ENCODE results near the gene ATE1. TPM values are rescaled to one million over a fixed set of nuclear protein-coding genes. Genes with fewer than 3 reads are reported as not detected.
"Not testable (repeated sequence)": the region's sequence is repeated elsewhere in the genome, so short reads cannot be mapped to it uniquely, and the experiment has no call there.

Gene ATE1
- total and polyA plus RNA-seq, 4 donors: 8.3 to 30.0 (median 17.8) TPM

- WGBS, 2 donors: 79 to 80% methylated on average over 3 of the region's 3 CpGs
- no peak for ATAC-seq (ENCODE audit: low FRiP score)
- H3K36me3 ChIP-seq (ENCODE audit: control insufficient read depth in 1 of 2, insufficient read depth in 2 of 2, low read length in 1 of 2): no peaks in the 10 kb centered on the region
- no peak overlapping the region for H3K27ac ChIP-seq (ENCODE audit: low read depth in 1 of 2, low read length in 2 of 2)
- no peak for DNase-seq
- no peaks in the 10 kb centered on the region for H3K9me3 ChIP-seq (ENCODE audit: control insufficient read depth, low read length)
- peaks cover 3% of the 10 kb centered on the region in 2 donors for H3K4me1 ChIP-seq (ENCODE audit: control insufficient read depth in 1 of 2, insufficient read depth in 2 of 2, low read length in 2 of 2)
- H3K27me3 ChIP-seq (ENCODE audit: control insufficient read depth in 1 of 2, insufficient read depth in 2 of 2, low read length in 1 of 2): no peaks in the 10 kb centered on the region
- H3K4me3 ChIP-seq (ENCODE audit: low read length in 2 of 2): no peak overlapping the region
- intact Hi-C loops (cut with DNase I): no loop called here
Observed at GRCh38 chr10:121941532-121941931, 13.7 kb upstream of the ATE1 start.

DNA sequence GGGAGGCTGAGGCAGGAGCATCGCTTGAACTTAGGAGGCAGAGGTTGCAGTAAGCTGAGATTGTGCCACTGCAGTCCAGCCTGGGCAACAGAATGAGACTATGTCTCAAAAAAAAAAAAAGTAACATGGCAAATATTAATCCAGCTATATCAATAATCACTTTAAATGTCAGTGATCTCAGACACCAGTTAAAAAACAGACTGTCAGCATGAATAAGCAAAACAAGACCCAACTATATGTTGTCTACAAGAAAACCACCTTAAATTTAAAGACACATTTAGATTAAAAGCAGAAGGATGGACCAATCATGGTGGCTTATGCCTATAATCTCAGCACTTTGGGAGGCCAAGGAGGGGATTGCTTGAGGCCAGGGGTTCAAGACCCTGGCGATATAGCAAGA, 8.5 kb upstream of the ATE1 start:
- no peaks in the 10 kb centered on the region for H3K27me3 ChIP-seq (ENCODE audit: control insufficient read depth in 1 of 2, insufficient read depth in 2 of 2, low read length in 1 of 2)
- H3K36me3 ChIP-seq (ENCODE audit: control insufficient read depth in 1 of 2, insufficient read depth in 2 of 2, low read length in 1 of 2): no peaks in the 10 kb centered on the region
- H3K27ac ChIP-seq (ENCODE audit: low read depth in 1 of 2, low read length in 2 of 2): no peak overlapping the region
- intact Hi-C loops (cut with DNase I): no loop called here
- H3K4me1 ChIP-seq (ENCODE audit: control insufficient read depth in 1 of 2, insufficient read depth in 2 of 2, low read length in 2 of 2): no peaks in the 10 kb centered on the region
- H3K4me3 ChIP-seq (ENCODE audit: low read length in 2 of 2): no peak overlapping the region
- no peaks in the 10 kb centered on the region for H3K9me3 ChIP-seq (ENCODE audit: control insufficient read depth, low read length)
- WGBS, 2 donors: 96 to 98% methylated on average over 2 of the region's 2 CpGs
- ATAC-seq (ENCODE audit: low FRiP score) (no peak), DNase-seq (no peak)

- Histone ChIP-seq H3K4me1 (ENCODE audit: control insufficient read depth in 1 of 2, insufficient read depth in 2 of 2, low read length in 2 of 2) (no peaks in the 10 kb centered on the region), H3K27me3 (ENCODE audit: control insufficient read depth in 1 of 2, insufficient read depth in 2 of 2, low read length in 1 of 2) (no peaks in the 10 kb centered on the region), H3K36me3 (ENCODE audit: control insufficient read depth in 1 of 2, insufficient read depth in 2 of 2, low read length in 1 of 2) (no peaks in the 10 kb centered on the region), H3K27ac (ENCODE audit: low read depth in 1 of 2, low read length in 2 of 2) (no peak overlapping the region), H3K4me3 (ENCODE audit: low read length in 2 of 2) (no peak overlapping the region), H3K9me3 (ENCODE audit: control insufficient read depth, low read length) (no peaks in the 10 kb centered on the region)
- DNase-seq: no peak
- intact Hi-C loops (cut with DNase I): no loop called here
- no peak for ATAC-seq (ENCODE audit: low FRiP score)
- WGBS, 2 donors: 41 to 42% methylated on average over 7 of the region's 7 CpGs
Observed at GRCh38 chr10:121935702-121936101, 7.9 kb upstream of the ATE1 start.

DNA sequence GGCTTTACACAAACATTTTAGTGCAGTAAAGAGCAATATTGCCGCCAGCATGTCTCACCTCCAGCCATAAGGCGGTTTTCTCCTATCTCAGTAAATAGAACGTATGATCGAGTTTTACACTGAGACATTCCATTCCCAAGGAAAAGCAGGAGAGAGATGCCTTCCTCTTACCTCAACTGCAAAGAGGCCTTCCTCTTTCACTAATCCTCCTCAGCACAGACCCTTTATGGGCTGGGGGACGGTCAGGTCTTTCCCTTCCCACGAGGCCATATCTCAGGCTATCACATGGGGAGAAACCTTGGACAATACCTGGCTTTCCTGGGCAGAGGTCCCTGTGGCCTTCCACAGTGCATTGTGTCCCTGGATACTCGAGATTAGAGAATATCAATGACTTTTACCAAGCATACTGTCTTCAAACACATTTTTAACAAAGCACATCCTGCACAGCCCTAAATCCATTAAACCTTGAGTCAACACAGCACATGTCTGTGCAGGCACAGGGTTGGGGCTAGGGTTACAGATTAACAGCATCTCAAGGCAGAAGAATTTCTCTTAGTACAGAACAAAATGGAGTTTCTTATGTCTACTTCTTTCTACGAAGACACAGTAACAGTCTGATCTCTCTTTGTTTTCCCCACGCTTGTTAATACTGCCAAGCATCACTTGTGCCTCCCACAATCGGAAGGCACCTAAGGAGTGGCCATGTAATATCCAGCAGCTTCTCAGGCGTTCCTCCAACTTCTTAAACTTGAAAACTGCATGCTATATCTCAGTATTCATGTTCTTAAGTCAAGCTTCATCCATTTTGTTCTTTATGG, 2.6 kb upstream of the ATE1 start:
- ATAC-seq (ENCODE audit: low FRiP score); H3K9me3 ChIP-seq (ENCODE audit: control insufficient read depth, low read length); DNase-seq; H3K27ac ChIP-seq (ENCODE audit: low read depth in 1 of 2, low read length in 2 of 2); H3K4me3 ChIP-seq (ENCODE audit: low read length in 2 of 2); H3K36me3 ChIP-seq (ENCODE audit: control insufficient read depth in 1 of 2, insufficient read depth in 2 of 2, low read length in 1 of 2); H3K4me1 ChIP-seq (ENCODE audit: control insufficient read depth in 1 of 2, insufficient read depth in 2 of 2, low read length in 2 of 2); intact Hi-C loops (cut with DNase I); H3K27me3 ChIP-seq (ENCODE audit: control insufficient read depth in 1 of 2, insufficient read depth in 2 of 2, low read length in 1 of 2): not testable (repeated sequence)
- 60 to 68% methylated on average over 11 of the region's 11 CpGs for WGBS, 2 donors

DNA sequence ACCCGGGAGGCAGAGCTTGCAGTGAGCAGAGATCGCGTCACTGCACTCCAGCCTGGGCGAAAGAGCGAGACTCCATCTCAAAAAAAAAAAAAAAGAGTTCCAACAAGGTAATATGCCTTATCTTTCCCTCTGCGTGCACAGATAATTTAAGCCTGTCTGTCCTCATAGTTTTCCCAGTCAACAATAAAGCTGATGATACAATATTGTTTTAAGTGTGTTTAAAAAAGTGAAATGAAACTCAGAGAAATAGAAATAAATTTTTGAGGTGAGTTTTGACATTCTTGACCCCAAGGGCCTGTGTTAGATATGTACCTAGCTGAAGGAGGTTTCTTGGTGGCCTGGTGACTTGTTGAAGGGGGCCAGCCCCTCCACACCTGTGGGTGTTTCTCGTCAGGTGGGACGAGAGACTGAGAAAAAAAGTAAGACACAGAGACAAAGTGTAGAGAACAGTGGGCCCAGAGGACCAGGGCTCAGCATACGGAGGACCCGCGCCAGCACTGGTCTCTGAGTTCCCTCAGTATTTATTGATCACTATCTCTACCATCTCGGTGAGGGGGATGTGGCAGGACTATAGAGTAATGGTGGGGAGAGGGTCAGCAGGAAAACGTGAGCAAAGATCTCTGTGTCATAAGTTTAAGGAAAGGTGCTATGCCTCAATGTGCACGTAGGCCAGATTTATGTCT, 1.9 kb upstream of the ATE1 start:
- H3K9me3 ChIP-seq (ENCODE audit: control insufficient read depth, low read length); H3K4me3 ChIP-seq (ENCODE audit: low read length in 2 of 2); ATAC-seq (ENCODE audit: low FRiP score); H3K4me1 ChIP-seq (ENCODE audit: control insufficient read depth in 1 of 2, insufficient read depth in 2 of 2, low read length in 2 of 2); H3K27me3 ChIP-seq (ENCODE audit: control insufficient read depth in 1 of 2, insufficient read depth in 2 of 2, low read length in 1 of 2); H3K27ac ChIP-seq (ENCODE audit: low read depth in 1 of 2, low read length in 2 of 2); DNase-seq; H3K36me3 ChIP-seq (ENCODE audit: control insufficient read depth in 1 of 2, insufficient read depth in 2 of 2, low read length in 1 of 2): not testable (repeated sequence)
- 82 to 85% methylated on average over 14 of the region's 14 CpGs for WGBS, 2 donors
- intact Hi-C loops (cut with DNase I): loop anchor here in 1 of 2 donors (2.0 to 5.0 kb wide), 3 partner anchors 45 to 183 kb away; partner anchors contain the start of gene NSMCE4A

DNA sequence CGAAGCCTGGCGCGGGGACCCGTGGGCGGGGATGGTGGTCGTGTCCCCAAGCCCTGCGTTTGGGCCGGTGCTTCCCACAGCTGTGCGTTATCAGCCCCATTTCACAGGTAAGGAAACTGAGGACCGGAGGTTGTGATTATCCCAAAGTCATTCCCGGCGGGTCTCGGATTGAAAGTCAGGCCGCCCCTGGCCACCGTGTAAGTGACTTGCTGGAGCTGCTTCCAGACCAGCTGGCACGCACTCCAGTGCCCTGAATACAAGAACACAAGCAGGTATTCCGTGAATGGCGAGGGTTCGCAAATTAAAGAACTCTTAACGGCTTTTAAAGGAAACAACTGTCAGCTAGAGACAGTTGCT, 675 bp upstream of the ATE1 start:
- 0 to 1% methylated on average over 20 of the region's 20 CpGs for whole genome bisulfite sequencing, 2 donors
- intact Hi-C loops (cut with DNase I): loop anchor here in 1 of 2 donors (2.0 to 5.0 kb wide), 3 partner anchors 46 to 184 kb away; partner anchors contain the start of gene NSMCE4A
- no peak for DNase-seq
- no peaks in the 10 kb centered on the region for H3K4me1 ChIP-seq (ENCODE audit: control insufficient read depth in 1 of 2, insufficient read depth in 2 of 2, low read length in 2 of 2)
- H3K4me3 ChIP-seq (ENCODE audit: low read length in 2 of 2): peak overlapping the region; percentile 80 to 90
- ATAC-seq (ENCODE audit: low FRiP score): no peak
- H3K9me3 ChIP-seq (ENCODE audit: control insufficient read depth, low read length): no peaks in the 10 kb centered on the region
- H3K27me3 ChIP-seq (ENCODE audit: control insufficient read depth in 1 of 2, insufficient read depth in 2 of 2, low read length in 1 of 2): no peaks in the 10 kb centered on the region
- H3K36me3 ChIP-seq (ENCODE audit: control insufficient read depth in 1 of 2, insufficient read depth in 2 of 2, low read length in 1 of 2): no peaks in the 10 kb centered on the region
- H3K27ac ChIP-seq (ENCODE audit: low read depth in 1 of 2, low read length in 2 of 2): peak overlapping the region; percentile 76 to 80

DNA sequence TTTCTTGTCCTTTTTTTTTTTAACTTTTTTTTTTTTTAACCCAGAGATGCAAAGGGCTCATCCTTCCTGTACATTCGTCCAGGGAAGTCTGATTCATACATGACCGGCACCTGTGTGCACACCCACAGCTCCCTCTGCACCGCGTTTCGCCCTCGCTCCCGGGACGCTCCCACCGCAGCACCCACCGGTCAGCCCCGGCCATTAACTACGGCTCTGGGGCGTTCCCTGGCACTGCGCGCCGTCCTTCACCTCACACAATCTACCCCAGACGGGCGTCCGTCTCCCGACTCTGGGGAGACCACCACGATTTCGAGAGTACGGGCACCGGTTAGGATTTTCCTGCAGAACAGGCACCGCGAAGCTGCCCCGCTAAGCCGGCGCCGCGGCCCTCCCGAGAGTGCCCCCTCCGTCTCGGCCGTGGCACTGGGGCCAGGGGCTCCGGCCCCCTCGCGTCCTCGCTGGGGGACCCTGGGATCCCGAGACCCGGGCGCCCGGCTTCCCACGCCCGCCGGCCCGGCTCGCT, 452 bp downstream of the ATE1 start:
- intact Hi-C loops (cut with DNase I): loop anchor here in 1 of 2 donors (5.0 kb wide), 2 partner anchors 125 to 185 kb away; no protein-coding TSS in a partner anchor
- WGBS, 2 donors: 0% methylated on average over 47 to 48 of the region's 48 CpGs

DNA sequence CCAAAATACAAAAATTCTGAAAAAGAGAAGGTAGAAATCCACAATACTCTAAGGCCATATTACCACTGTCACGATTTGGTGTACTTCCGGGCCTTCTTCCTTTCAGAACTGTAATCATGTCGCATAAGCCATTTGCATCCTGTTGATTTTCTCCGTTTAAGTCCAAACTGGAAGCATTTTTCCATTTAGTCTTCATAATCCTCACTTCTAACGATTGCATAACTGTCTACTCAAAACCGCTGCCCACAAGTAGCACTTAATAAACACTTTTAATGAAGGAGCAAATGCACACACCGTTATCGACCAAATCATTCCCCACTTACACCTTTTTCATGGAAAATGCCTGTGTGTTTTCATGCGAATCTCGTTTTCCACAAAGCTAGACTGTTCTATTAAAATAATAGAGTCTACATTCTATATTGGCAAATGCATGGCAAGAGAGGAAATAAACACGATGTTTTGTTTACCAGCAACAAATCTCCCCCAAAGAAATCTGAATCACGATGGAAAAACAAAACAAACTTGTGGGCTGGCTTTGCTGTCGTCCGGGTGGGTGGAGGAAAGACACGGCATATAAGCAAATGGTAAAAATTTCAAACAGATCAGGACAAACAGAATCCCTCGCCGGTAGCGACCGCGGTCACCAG, 1.0 kb downstream of the ATE1 start:
- no peaks in the 10 kb centered on the region for H3K4me1 ChIP-seq (ENCODE audit: control insufficient read depth in 1 of 2, insufficient read depth in 2 of 2, low read length in 2 of 2)
- H3K4me3 ChIP-seq (ENCODE audit: low read length in 2 of 2): peak overlapping the region; percentile 80 to 90
- no peak overlapping the region for H3K27ac ChIP-seq (ENCODE audit: low read depth in 1 of 2, low read length in 2 of 2)
- no peaks in the 10 kb centered on the region for H3K36me3 ChIP-seq (ENCODE audit: control insufficient read depth in 1 of 2, insufficient read depth in 2 of 2, low read length in 1 of 2)
- WGBS, 2 donors: 3 to 4% methylated on average over 20 of the region's 20 CpGs
- DNase-seq (no peak), ATAC-seq (ENCODE audit: low FRiP score) (no peak)
- H3K27me3 ChIP-seq (ENCODE audit: control insufficient read depth in 1 of 2, insufficient read depth in 2 of 2, low read length in 1 of 2): no peaks in the 10 kb centered on the region
- no peaks in the 10 kb centered on the region for H3K9me3 ChIP-seq (ENCODE audit: control insufficient read depth, low read length)
- intact Hi-C loops (cut with DNase I): loop anchor here in 1 of 2 donors (5.0 kb wide), 2 partner anchors 126 to 186 kb away; no protein-coding TSS in a partner anchor

More for the DNA sequence above, 452 bp downstream of the ATE1 start:
- DNase-seq (peak; percentile 67 to 88), ATAC-seq (ENCODE audit: low FRiP score) (peak; percentile 75)
- Histone ChIP-seq H3K4me3 (ENCODE audit: low read length in 2 of 2) (peak overlapping the region; percentile 80 to 90), H3K36me3 (ENCODE audit: control insufficient read depth in 1 of 2, insufficient read depth in 2 of 2, low read length in 1 of 2) (no peaks in the 10 kb centered on the region), H3K27ac (ENCODE audit: low read depth in 1 of 2, low read length in 2 of 2) (peak overlapping the region; percentile 76 to 80), H3K9me3 (ENCODE audit: control insufficient read depth, low read length) (no peaks in the 10 kb centered on the region), H3K4me1 (ENCODE audit: control insufficient read depth in 1 of 2, insufficient read depth in 2 of 2, low read length in 2 of 2) (no peaks in the 10 kb centered on the region), H3K27me3 (ENCODE audit: control insufficient read depth in 1 of 2, insufficient read depth in 2 of 2, low read length in 1 of 2) (no peaks in the 10 kb centered on the region)
